Naive B cell (primary cell): ENCODE results near the gene LPCAT1. TPM values are rescaled to one million over a fixed set of nuclear protein-coding genes. Genes with fewer than 3 reads are reported as not detected.
"Not testable (repeated sequence)": the region's sequence is repeated elsewhere in the genome, so short reads cannot be mapped to it uniquely, and the experiment has no call there.

ENCODE experiments used
- ATAC-seq, 2 donors: fragments of 150-1000 bp; cut with Tn5 transposase; 2 replicates each; pipeline ENCODE4 v1.10.0; 2021; ENCODE audit warnings: low read depth in 2 of 2, mild to moderate bottlenecking in 2 of 2, moderate library complexity in 2 of 2
- DNase-seq: peaks from one replicate; pipeline ENCODE4 v3.0.0; 2022
- H3K27ac Mint-ChIP-seq, 6 donors: one replicate each; pipeline ENCODE4 v1.8.0; 2020 to 2022; ENCODE audit warnings: mild to moderate bottlenecking in 6 of 6, mixed read lengths in 6 of 6, moderate library complexity in 5 of 6, inconsistent platforms in 2 of 6
- H3K27me3 Mint-ChIP-seq, 3 donors: one replicate each; pipeline ENCODE4 v1.8.0; 2021 to 2022; ENCODE audit warnings: mixed read lengths in 3 of 3, mild to moderate bottlenecking in 1 of 3
- H3K36me3 Mint-ChIP-seq, 2 donors: one replicate each; pipeline ENCODE4 v1.8.0; 2020 to 2022; ENCODE audit warnings: mixed read lengths in 2 of 2, inconsistent platforms in 1 of 2, mild to moderate bottlenecking in 1 of 2
- H3K4me1 Mint-ChIP-seq, 3 donors: one replicate each; pipeline ENCODE4 v1.8.0; 2020 to 2022; ENCODE audit warnings: mixed read lengths in 3 of 3, inconsistent platforms in 1 of 3, mild to moderate bottlenecking in 1 of 3, moderate library complexity in 1 of 3
- H3K4me3 Mint-ChIP-seq, 8 donors: one replicate each; pipeline ENCODE4 v1.8.0; 2020 to 2022; ENCODE audit warnings: mild to moderate bottlenecking in 8 of 8, mixed read lengths in 8 of 8, moderate library complexity in 8 of 8, inconsistent platforms in 2 of 8
- H3K9me3 Mint-ChIP-seq, 7 donors: one replicate each; pipeline ENCODE4 v1.8.0; 2020 to 2022; ENCODE audit warnings: mixed read lengths in 7 of 7, mild to moderate bottlenecking in 5 of 7, inconsistent platforms in 2 of 7, moderate library complexity in 1 of 7
- polyA plus RNA-seq, 6 donors: library from polyadenylated mRNA; unstranded; fragments of 300-500 nt; fragmentation: Illumina TruSeq; gene quantifications; one replicate each; pipeline ENCODE4 v1.2.3, GENCODE V29; 2021; ENCODE audit warnings: low read depth in 6 of 6

The LPCAT1 gene
- polyA plus RNA-seq, 6 donors from 2014 or later, result 19.5 to 63.3 (median 52.7) TPM

GRCh38 chr5:1561402-1561929, 37.7 kb upstream of the LPCAT1 start:
- no peak for ATAC-seq

GRCh38 chr5:1560499-1560898, 36.7 kb upstream of the LPCAT1 start:
- ATAC-seq, DNase-seq, H3K4me1 Mint-ChIP-seq, H3K36me3 Mint-ChIP-seq, H3K4me3 Mint-ChIP-seq, H3K9me3 Mint-ChIP-seq: not testable (repeated sequence)
- peaks cover 4 to 12% (median 12%) of the 10 kb centered on the region in 3 donors for H3K27me3 Mint-ChIP-seq
- peak overlapping the region in 1 of 6 donors; percentile 63 for H3K27ac Mint-ChIP-seq

More at GRCh38 chr5:1561402-1561929, 37.7 kb upstream of the LPCAT1 start:
- Mint-ChIP-seq H3K4me1 (peaks cover 0 to 4% (median 0%) of the 10 kb centered on the region in 3 donors), H3K27me3 (peaks cover 4 to 12% (median 12%) of the 10 kb centered on the region in 3 donors), H3K36me3 (no peaks in the 10 kb centered on the region), H3K4me3 (no peak overlapping the region), H3K9me3 (peaks cover 0 to 7% (median 0%) of the 10 kb centered on the region in 7 donors), H3K27ac (peak overlapping the region in 1 of 6 donors; percentile 82)
- no peak for DNase-seq

GRCh38 chr5:1558944-1559343, 35.2 kb upstream of the LPCAT1 start:
- peaks cover 0 to 7% (median 0%) of the 10 kb centered on the region in 7 donors for H3K9me3 Mint-ChIP-seq
- no peaks in the 10 kb centered on the region for H3K36me3 Mint-ChIP-seq
- peak overlapping the region in 2 of 6 donors; percentile 2 to 60 for H3K27ac Mint-ChIP-seq
- H3K4me3 Mint-ChIP-seq, result peak overlapping the region in 1 of 8 donors; percentile 64
- DNase-seq (no peak), ATAC-seq (no peak)
- H3K27me3 Mint-ChIP-seq, result peaks cover 4 to 18% (median 12%) of the 10 kb centered on the region in 3 donors
- H3K4me1 Mint-ChIP-seq, result peaks cover 0 to 4% (median 0%) of the 10 kb centered on the region in 3 donors

GRCh38 chr5:1557114-1557873, 33.5 kb upstream of the LPCAT1 start:
- Mint-ChIP-seq H3K27me3 (peaks cover 4 to 21% (median 12%) of the 10 kb centered on the region in 3 donors), H3K4me1 (peaks cover 0 to 2% (median 0%) of the 10 kb centered on the region in 3 donors), H3K36me3 (no peaks in the 10 kb centered on the region), H3K4me3 (no peak overlapping the region), H3K9me3 (peaks cover 0 to 6% (median 0%) of the 10 kb centered on the region in 7 donors), H3K27ac (no peak overlapping the region)
- ATAC-seq, result no peak
- no peak for DNase-seq

- no peaks in the 10 kb centered on the region for H3K4me1 Mint-ChIP-seq
- H3K9me3 Mint-ChIP-seq, result peaks cover 0 to 6% (median 0%) of the 10 kb centered on the region in 7 donors
- H3K4me3 Mint-ChIP-seq, result no peak overlapping the region
- ATAC-seq (no peak), DNase-seq (no peak)
- peaks cover 0 to 20% (median 9%) of the 10 kb centered on the region in 3 donors for H3K27me3 Mint-ChIP-seq
- H3K27ac Mint-ChIP-seq, result no peak overlapping the region
- no peaks in the 10 kb centered on the region for H3K36me3 Mint-ChIP-seq
These were observed 32.3 kb upstream of the LPCAT1 start for GRCh38 chr5:1555808-1556731.

- no peak for ATAC-seq
- DNase-seq, result no peak
- Mint-ChIP-seq H3K36me3 (no peaks in the 10 kb centered on the region), H3K27me3 (peaks cover 0 to 14% (median 7%) of the 10 kb centered on the region in 3 donors), H3K9me3 (peaks cover 0 to 3% (median 0%) of the 10 kb centered on the region in 7 donors), H3K4me1 (no peaks in the 10 kb centered on the region), H3K4me3 (no peak overlapping the region), H3K27ac (no peak overlapping the region)
These were observed 31.4 kb upstream of the LPCAT1 start for GRCh38 chr5:1555011-1555807.

- DNase-seq, result no peak
- peaks cover 0 to 14% (median 7%) of the 10 kb centered on the region in 3 donors for H3K27me3 Mint-ChIP-seq
- H3K27ac Mint-ChIP-seq, result no peak overlapping the region
- no peak overlapping the region for H3K4me3 Mint-ChIP-seq
- no peaks in the 10 kb centered on the region for H3K4me1 Mint-ChIP-seq
- no peak for ATAC-seq
- no peaks in the 10 kb centered on the region for H3K36me3 Mint-ChIP-seq
- H3K9me3 Mint-ChIP-seq, result no peaks in the 10 kb centered on the region
These were observed 30.7 kb upstream of the LPCAT1 start for GRCh38 chr5:1554410-1554967.

- no peaks in the 10 kb centered on the region for H3K4me1 Mint-ChIP-seq
- no peak overlapping the region for H3K4me3 Mint-ChIP-seq
These were observed 30.0 kb upstream of the LPCAT1 start for GRCh38 chr5:1553539-1554409.

GRCh38 chr5:1552521-1553255, 28.9 kb upstream of the LPCAT1 start:
- Mint-ChIP-seq H3K4me3 (peak overlapping the region in 1 of 8 donors; percentile 25), H3K9me3 (no peaks in the 10 kb centered on the region), H3K36me3 (peaks cover 0 to 3% of the 10 kb centered on the region in 2 donors), H3K4me1 (no peaks in the 10 kb centered on the region), H3K27me3 (peaks cover 0 to 9% (median 0%) of the 10 kb centered on the region in 3 donors), H3K27ac (peak overlapping the region in 1 of 6 donors; percentile 37)
- ATAC-seq, result no peak
- no peak for DNase-seq

More at GRCh38 chr5:1553539-1554409, 30.0 kb upstream of the LPCAT1 start:
- no peak for DNase-seq
- Mint-ChIP-seq H3K27ac (no peak overlapping the region), H3K27me3 (peaks cover 0 to 9% (median under 1%) of the 10 kb centered on the region in 3 donors), H3K9me3 (no peaks in the 10 kb centered on the region), H3K36me3 (no peaks in the 10 kb centered on the region)
- ATAC-seq, result no peak

- ATAC-seq (no peak), DNase-seq (no peak)
- H3K27me3 Mint-ChIP-seq, result peaks cover 0 to 9% (median 0%) of the 10 kb centered on the region in 3 donors
- peaks cover 0 to 3% of the 10 kb centered on the region in 2 donors for H3K36me3 Mint-ChIP-seq
- H3K9me3 Mint-ChIP-seq, result no peaks in the 10 kb centered on the region
- no peak overlapping the region for H3K27ac Mint-ChIP-seq
- H3K4me1 Mint-ChIP-seq, result no peaks in the 10 kb centered on the region
- H3K4me3 Mint-ChIP-seq, result no peak overlapping the region
These were observed 27.9 kb upstream of the LPCAT1 start for GRCh38 chr5:1551426-1552301.
